CD14-positive monocyte (primary cell): ENCODE data around the gene RAPGEF2. TPM values are rescaled to one million over a fixed set of nuclear protein-coding genes. Genes with fewer than 3 reads are reported as not detected.

Source experiments
- DNase-seq, 3 donors: peaks; one replicate each; pipeline ENCODE4 v3.0.0-alpha.2; 2011 to 2022
- H2AFZ ChIP-seq: 2 replicates; pipeline ENCODE4 v1.6.0; 2012; ENCODE audit warnings: mild to moderate bottlenecking, low read depth, low read length, inconsistent platforms; ENCODE audit not compliant: insufficient read depth, poor library complexity, severe bottlenecking
- H3K27ac ChIP-seq, 2 donors: 1 replicate in 1 of 2; 2 replicates in 1 of 2; pipeline ENCODE4 v1.5.1; 2012 to 2013; ENCODE audit warnings: low read length in 2 of 2, control low read depth in 1 of 2, inconsistent platforms in 1 of 2, low read depth in 1 of 2, mild to moderate bottlenecking in 1 of 2
- H3K27me3 ChIP-seq, 2 donors: one replicate each; pipeline versions ENCODE4 v1.6.0 to v1.6.1; 2011 to 2013; ENCODE audit warnings: low read length in 2 of 2; ENCODE audit not compliant: control insufficient read depth in 2 of 2, insufficient read depth in 2 of 2
- H3K36me3 ChIP-seq, 2 donors: replicated peaks in 1 of 2; 1 replicate in 1 of 2; 2 replicates in 1 of 2; pipeline versions ENCODE4 v1.5.1 to v1.6.1; 2012 to 2013; ENCODE audit warnings: low read length in 2 of 2, control low read depth in 1 of 2, inconsistent platforms in 1 of 2, mild to moderate bottlenecking in 1 of 2; ENCODE audit not compliant: insufficient read depth in 2 of 2, control insufficient read depth in 1 of 2
- H3K4me1 ChIP-seq, 2 donors: 1 replicate in 1 of 2; 2 replicates in 1 of 2; pipeline versions ENCODE4 v1.5.1 to v1.6.1; 2012 to 2013; ENCODE audit warnings: low read length in 2 of 2, control low read depth in 1 of 2, inconsistent platforms in 1 of 2, mild to moderate bottlenecking in 1 of 2, moderate library complexity in 1 of 2; ENCODE audit not compliant: insufficient read depth in 2 of 2, control insufficient read depth in 1 of 2
- H3K4me2 ChIP-seq: replicated peaks from 2 replicates; pipeline ENCODE3; 2012; ENCODE audit warnings: low read length, moderate library complexity, mild to moderate bottlenecking; ENCODE audit not compliant: poor library complexity, severe bottlenecking; ENCODE audit errors: extremely low read depth
- H3K4me3 ChIP-seq, 3 experiments: fragments of 200-600 bp in 1 of 3; sonication (generic) in 1 of 3; replicated peaks in 1 of 3; 1 replicate in 2 of 3; 2 replicates in 1 of 3; pipeline ENCODE4 v1.5.1; 2011 to 2013; ENCODE audit warnings: low read length in 3 of 3, mild to moderate bottlenecking in 3 of 3, control low read depth in 2 of 3, low read depth in 2 of 3, inconsistent platforms in 1 of 3, moderate library complexity in 1 of 3
- H3K79me2 ChIP-seq: 2 replicates; pipeline ENCODE4 v1.6.0; 2012; ENCODE audit warnings: mild to moderate bottlenecking, control low read depth, inconsistent platforms, low read length, moderate library complexity; ENCODE audit not compliant: insufficient read depth
- H3K9ac ChIP-seq: 2 replicates; pipeline ENCODE4 v1.6.0; 2017; ENCODE audit warnings: low read length, mild to moderate bottlenecking; ENCODE audit not compliant: insufficient read depth, poor library complexity, severe bottlenecking
- H3K9me3 ChIP-seq, 2 donors: replicated peaks in 1 of 2; 1 replicate in 1 of 2; 2 replicates in 1 of 2; pipeline versions ENCODE4 v1.5.1 to v1.6.1; 2012 to 2013; ENCODE audit warnings: low read length in 2 of 2, control low read depth in 1 of 2; ENCODE audit not compliant: control insufficient read depth in 1 of 2, insufficient read depth in 1 of 2
- H4K20me1 ChIP-seq: 2 replicates; pipeline ENCODE4 v1.6.0; 2012; ENCODE audit warnings: mild to moderate bottlenecking, low read length, control low read depth, moderate library complexity; ENCODE audit not compliant: insufficient read depth
- H3K27ac Mint-ChIP-seq, 7 donors: one replicate each; pipeline ENCODE4 v1.8.0; 2020; ENCODE audit warnings: mild to moderate bottlenecking in 7 of 7, mixed read lengths in 7 of 7, moderate library complexity in 6 of 7, inconsistent platforms in 2 of 7
- H3K27me3 Mint-ChIP-seq, 3 donors: one replicate each; pipeline ENCODE4 v1.8.0; 2021 to 2022; ENCODE audit warnings: low read depth in 3 of 3, mild to moderate bottlenecking in 3 of 3, mixed read lengths in 3 of 3, moderate library complexity in 3 of 3, inconsistent platforms in 1 of 3
- H3K36me3 Mint-ChIP-seq, 2 donors: one replicate each; pipeline ENCODE4 v1.8.0; 2020; ENCODE audit warnings: mixed read lengths in 2 of 2, inconsistent platforms in 1 of 2, mild to moderate bottlenecking in 1 of 2
- H3K4me1 Mint-ChIP-seq: one replicate; pipeline ENCODE4 v1.8.0; 2020; ENCODE audit warnings: mild to moderate bottlenecking, mixed read lengths
- H3K4me3 Mint-ChIP-seq, 2 donors: one replicate each; pipeline ENCODE4 v1.8.0; 2020; ENCODE audit warnings: mild to moderate bottlenecking in 2 of 2, mixed read lengths in 2 of 2, moderate library complexity in 1 of 2
- H3K9me3 Mint-ChIP-seq, 7 donors: one replicate each; pipeline ENCODE4 v1.8.0; 2020 to 2022; ENCODE audit warnings: mixed read lengths in 7 of 7, mild to moderate bottlenecking in 6 of 7, moderate library complexity in 6 of 7, inconsistent platforms in 2 of 7
- WGBS: methylation state at CpG from one replicate; pipeline ENCODE4 v1.1.5; 2013; ENCODE audit warnings: missing lambda C conversion rate; ENCODE audit not compliant: insufficient coverage; 5-methylcytosine and 5-hydroxymethylcytosine counted together
- intact Hi-C, 2 donors: fragments of 100-400 bp; cut with micrococcal nuclease; formaldehyde crosslinking; loops; one replicate each; pipeline versions ENCODE4 v1.15.0 to v1.15.1; 2023
- polyA plus RNA-seq, 3 donors: library from polyadenylated mRNA; depleted of rRNA in 1 of 3; unstranded in 2 of 3; stranded (reverse) in 1 of 3; fragments of 300-500 nt in 2 of 3; fragments of >200 nt in 1 of 3; fragmentation: Illumina TruSeq in 2 of 3; gene quantifications; 1 replicate in 2 of 3; 2 replicates in 1 of 3; pipeline ENCODE4 v1.2.3, GENCODE V29; 2012 to 2021
- TF ChIP-seq, protein P1 (sequence below): fragments of 200-600 bp; IDR thresholded peaks from one replicate; pipeline ENCODE4 v1.8.0; 2022; ENCODE audit warnings: antibody characterized with exemption, mild to moderate bottlenecking

The RAPGEF2 gene
- polyA plus RNA-seq, 3 donors, result 1.5 to 29.8 (median 2.0) TPM

- Mint-ChIP-seq H3K4me3 (no peak overlapping the region), H3K27ac (no peak overlapping the region), H3K4me1 (peaks cover 7% of the 10 kb centered on the region), H3K36me3 (no peaks in the 10 kb centered on the region), H3K27me3 (no peaks in the 10 kb centered on the region), H3K9me3 (no peaks in the 10 kb centered on the region)
- no peak overlapping the region for H3K4me3 ChIP-seq
- no peak overlapping the region for H3K4me2 ChIP-seq
- no peak overlapping the region for H3K27ac ChIP-seq
- peaks cover 94% of the 10 kb centered on the region for H4K20me1 ChIP-seq
- intact Hi-C loops, result no loop called here
- no peaks in the 10 kb centered on the region for H3K27me3 ChIP-seq
- no peaks in the 10 kb centered on the region for H3K4me1 ChIP-seq
- TF ChIP-seq, protein P1, sequence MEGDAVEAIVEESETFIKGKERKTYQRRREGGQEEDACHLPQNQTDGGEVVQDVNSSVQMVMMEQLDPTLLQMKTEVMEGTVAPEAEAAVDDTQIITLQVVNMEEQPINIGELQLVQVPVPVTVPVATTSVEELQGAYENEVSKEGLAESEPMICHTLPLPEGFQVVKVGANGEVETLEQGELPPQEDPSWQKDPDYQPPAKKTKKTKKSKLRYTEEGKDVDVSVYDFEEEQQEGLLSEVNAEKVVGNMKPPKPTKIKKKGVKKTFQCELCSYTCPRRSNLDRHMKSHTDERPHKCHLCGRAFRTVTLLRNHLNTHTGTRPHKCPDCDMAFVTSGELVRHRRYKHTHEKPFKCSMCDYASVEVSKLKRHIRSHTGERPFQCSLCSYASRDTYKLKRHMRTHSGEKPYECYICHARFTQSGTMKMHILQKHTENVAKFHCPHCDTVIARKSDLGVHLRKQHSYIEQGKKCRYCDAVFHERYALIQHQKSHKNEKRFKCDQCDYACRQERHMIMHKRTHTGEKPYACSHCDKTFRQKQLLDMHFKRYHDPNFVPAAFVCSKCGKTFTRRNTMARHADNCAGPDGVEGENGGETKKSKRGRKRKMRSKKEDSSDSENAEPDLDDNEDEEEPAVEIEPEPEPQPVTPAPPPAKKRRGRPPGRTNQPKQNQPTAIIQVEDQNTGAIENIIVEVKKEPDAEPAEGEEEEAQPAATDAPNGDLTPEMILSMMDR, result no peak
- no peak overlapping the region for H2AFZ ChIP-seq
- H3K9me3 ChIP-seq, result no peaks in the 10 kb centered on the region
- H3K79me2 ChIP-seq, result peaks cover 35% of the 10 kb centered on the region
- no peak for DNase-seq
- H3K36me3 ChIP-seq, result no peaks in the 10 kb centered on the region
- no peak overlapping the region for H3K9ac ChIP-seq
These were observed 55.3 kb downstream of the RAPGEF2 start for GRCh38 chr4:159158083-159158617.

DNA sequence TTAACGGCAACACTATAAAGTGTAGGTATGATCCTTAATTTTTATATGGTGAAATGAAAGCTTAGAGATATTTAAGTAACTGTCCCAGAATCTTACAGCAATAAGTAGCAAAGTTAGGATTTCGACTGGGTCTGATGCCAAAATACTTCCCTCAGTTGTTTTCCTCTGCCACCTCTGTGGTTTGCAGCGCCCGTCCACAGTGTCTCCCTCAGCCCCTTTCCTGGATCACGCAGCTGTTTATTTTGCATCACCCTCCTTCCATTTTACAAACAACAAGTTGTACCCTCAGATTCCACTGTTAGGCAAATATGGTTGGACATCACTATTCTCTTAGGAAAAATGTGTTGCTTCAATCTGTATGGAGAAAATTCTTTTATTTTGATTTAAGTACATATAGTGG, 56.1 kb downstream of the RAPGEF2 start:
- Histone ChIP-seq H3K4me3 (no peak overlapping the region), H3K9ac (no peak overlapping the region), H3K9me3 (no peaks in the 10 kb centered on the region), H2AFZ (no peak overlapping the region), H3K4me2 (no peak overlapping the region), H3K36me3 (no peaks in the 10 kb centered on the region), H3K79me2 (peaks cover 32% of the 10 kb centered on the region), H3K27ac (no peak overlapping the region), H3K27me3 (no peaks in the 10 kb centered on the region), H4K20me1 (peaks cover 92% of the 10 kb centered on the region), H3K4me1 (no peaks in the 10 kb centered on the region)
- intact Hi-C loops, result no loop called here
- Mint-ChIP-seq H3K9me3 (no peaks in the 10 kb centered on the region), H3K4me3 (no peak overlapping the region), H3K27ac (no peak overlapping the region), H3K4me1 (peaks cover 7% of the 10 kb centered on the region), H3K36me3 (no peaks in the 10 kb centered on the region), H3K27me3 (no peaks in the 10 kb centered on the region)
- TF ChIP-seq, protein P1, result no peak
- 19% methylated on average over 2 of the region's 5 CpGs for WGBS
- no peak for DNase-seq
